ENCODE results near the gene AFF3. TPM values are rescaled to one million over a fixed set of nuclear protein-coding genes. Genes with fewer than 3 reads are reported as not detected.

Gene AFF3
- total and polyA plus RNA-seq, 10 of the 15 experiments (the other 5 are each of a cell fraction or from before 2014, with no cell fraction given): 0.26 to 5.5 (median 3.0) TPM

- TF ChIP-seq, protein P1, sequence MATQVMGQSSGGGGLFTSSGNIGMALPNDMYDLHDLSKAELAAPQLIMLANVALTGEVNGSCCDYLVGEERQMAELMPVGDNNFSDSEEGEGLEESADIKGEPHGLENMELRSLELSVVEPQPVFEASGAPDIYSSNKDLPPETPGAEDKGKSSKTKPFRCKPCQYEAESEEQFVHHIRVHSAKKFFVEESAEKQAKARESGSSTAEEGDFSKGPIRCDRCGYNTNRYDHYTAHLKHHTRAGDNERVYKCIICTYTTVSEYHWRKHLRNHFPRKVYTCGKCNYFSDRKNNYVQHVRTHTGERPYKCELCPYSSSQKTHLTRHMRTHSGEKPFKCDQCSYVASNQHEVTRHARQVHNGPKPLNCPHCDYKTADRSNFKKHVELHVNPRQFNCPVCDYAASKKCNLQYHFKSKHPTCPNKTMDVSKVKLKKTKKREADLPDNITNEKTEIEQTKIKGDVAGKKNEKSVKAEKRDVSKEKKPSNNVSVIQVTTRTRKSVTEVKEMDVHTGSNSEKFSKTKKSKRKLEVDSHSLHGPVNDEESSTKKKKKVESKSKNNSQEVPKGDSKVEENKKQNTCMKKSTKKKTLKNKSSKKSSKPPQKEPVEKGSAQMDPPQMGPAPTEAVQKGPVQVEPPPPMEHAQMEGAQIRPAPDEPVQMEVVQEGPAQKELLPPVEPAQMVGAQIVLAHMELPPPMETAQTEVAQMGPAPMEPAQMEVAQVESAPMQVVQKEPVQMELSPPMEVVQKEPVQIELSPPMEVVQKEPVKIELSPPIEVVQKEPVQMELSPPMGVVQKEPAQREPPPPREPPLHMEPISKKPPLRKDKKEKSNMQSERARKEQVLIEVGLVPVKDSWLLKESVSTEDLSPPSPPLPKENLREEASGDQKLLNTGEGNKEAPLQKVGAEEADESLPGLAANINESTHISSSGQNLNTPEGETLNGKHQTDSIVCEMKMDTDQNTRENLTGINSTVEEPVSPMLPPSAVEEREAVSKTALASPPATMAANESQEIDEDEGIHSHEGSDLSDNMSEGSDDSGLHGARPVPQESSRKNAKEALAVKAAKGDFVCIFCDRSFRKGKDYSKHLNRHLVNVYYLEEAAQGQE (IDR thresholded peaks at IDR 0.05; ENCODE audit: low read depth, low read length): no peak
Observed at GRCh38 chr2:100040906-100041305, 101.5 kb downstream of the AFF3 start (continued).

DNA sequence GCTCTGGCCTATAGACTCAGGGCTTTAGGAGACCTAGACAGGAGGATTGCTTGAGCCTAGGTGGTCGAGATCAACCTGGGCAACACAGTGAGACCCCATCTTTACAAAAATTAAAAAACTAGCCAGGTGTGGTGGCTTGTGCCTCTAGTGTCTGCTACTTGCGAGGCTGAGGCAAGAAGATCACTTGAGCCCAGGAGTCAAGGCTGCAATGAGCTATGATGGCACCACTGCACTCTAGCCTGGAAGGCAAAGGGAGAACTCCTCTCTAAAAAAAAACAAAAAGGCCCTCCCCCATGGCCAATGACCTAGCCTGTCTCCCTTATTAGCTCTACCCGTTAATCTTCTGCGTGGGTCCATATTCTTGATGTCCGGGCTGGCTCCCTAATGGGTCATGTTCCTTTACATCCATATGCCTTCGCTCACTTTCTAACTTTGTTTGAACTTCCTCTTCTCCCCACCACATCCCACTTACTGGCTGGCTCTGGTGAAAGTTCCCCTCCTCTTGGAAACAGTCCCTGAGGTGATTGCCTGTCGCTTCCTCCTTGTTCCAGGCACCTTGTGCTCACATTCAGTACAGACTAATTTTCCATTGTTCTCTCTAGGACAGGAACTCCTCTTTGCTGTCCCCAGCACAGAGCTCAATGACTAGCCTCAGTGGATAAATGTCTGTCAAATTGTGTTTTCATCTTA, 103.0 kb downstream of the AFF3 start:
- 52% methylated on average over 7 of the region's 7 CpGs for WGBS (ENCODE audit: insufficient coverage, insufficient replicate concordance, low lambda C conversion rate, missing lambda C conversion rate)
- ChIA-PET POLR2A (interaction anchor here (0.6 kb wide), 1 partner anchor 234 kb away, joined by 3 read pairs; no protein-coding TSS in a partner anchor), CTCF (no interaction called here), RAD21 (ENCODE audit: unreplicated experiment) (no interaction called here), SMC1A (ENCODE audit: uncharacterized antibody, unreplicated experiment) (no interaction called here)
- ATAC-seq: no peak
- Histone ChIP-seq H3K27me3 (replicated peaks in 1 of 2; ENCODE audit: control insufficient read depth in 2 of 2, insufficient read depth in 2 of 2, low read length in 1 of 2) (no peaks in the 10 kb centered on the region; a peak in 2 of 4 replicates), H3K4me3 (no peak overlapping the region), H3K27ac (ENCODE audit: control insufficient read depth, insufficient read depth) (no peak overlapping the region), H3K4me2 (ENCODE audit: control insufficient read depth, insufficient read depth) (no peak overlapping the region), H3K36me3 (ENCODE audit: control insufficient read depth in 2 of 2, insufficient read depth in 2 of 2, low read length in 1 of 2) (no peaks in the 10 kb centered on the region), H3K9me3 (replicated peaks; ENCODE audit: control insufficient read depth, insufficient read depth, low read length) (no peaks in the 10 kb centered on the region), H3K9ac (ENCODE audit: control insufficient read depth, insufficient read depth, low read length) (no peak overlapping the region), H4K20me1 (ENCODE audit: control insufficient read depth, insufficient read depth) (no peaks in the 10 kb centered on the region), H3K4me1 (ENCODE audit: control insufficient read depth, insufficient read depth, low read length) (peaks cover 3% of the 10 kb centered on the region; the same call in 1 of the 2 replicates), H3K79me2 (ENCODE audit: control insufficient read depth, insufficient read depth, low read length) (no peaks in the 10 kb centered on the region), H2AFZ (ENCODE audit: control insufficient read depth, low read depth, low read length) (no peak overlapping the region)
- BruUV-seq (replicated peaks): no TSS peak
- intact Hi-C loops (cut with micrococcal nuclease; ENCODE audit: unreplicated experiment): no loop called here
- in situ Hi-C loops (cut with MboI): no loop called here
- no peak for FAIRE-seq
- DNase-seq (ENCODE audit: low read depth, low spot score): no peak
- no peak for TF ChIP-seq SPI1 (IDR thresholded peaks at IDR 0.05; ENCODE audit: borderline replicate concordance, insufficient read depth, low read depth, low read length)
- TF ChIP-seq SRF (IDR thresholded peaks at IDR 0.05; ENCODE audit: low read depth in 2 of 2, low read length in 2 of 2): no peak
- no peak for TF ChIP-seq YY1 (IDR thresholded peaks at IDR 0.05; ENCODE audit: low read depth, low read length)
- no peak for TF ChIP-seq ZBTB11 (CRISPR knock-in tag; IDR thresholded peaks at IDR 0.05)
- TF ChIP-seq, protein P2, sequence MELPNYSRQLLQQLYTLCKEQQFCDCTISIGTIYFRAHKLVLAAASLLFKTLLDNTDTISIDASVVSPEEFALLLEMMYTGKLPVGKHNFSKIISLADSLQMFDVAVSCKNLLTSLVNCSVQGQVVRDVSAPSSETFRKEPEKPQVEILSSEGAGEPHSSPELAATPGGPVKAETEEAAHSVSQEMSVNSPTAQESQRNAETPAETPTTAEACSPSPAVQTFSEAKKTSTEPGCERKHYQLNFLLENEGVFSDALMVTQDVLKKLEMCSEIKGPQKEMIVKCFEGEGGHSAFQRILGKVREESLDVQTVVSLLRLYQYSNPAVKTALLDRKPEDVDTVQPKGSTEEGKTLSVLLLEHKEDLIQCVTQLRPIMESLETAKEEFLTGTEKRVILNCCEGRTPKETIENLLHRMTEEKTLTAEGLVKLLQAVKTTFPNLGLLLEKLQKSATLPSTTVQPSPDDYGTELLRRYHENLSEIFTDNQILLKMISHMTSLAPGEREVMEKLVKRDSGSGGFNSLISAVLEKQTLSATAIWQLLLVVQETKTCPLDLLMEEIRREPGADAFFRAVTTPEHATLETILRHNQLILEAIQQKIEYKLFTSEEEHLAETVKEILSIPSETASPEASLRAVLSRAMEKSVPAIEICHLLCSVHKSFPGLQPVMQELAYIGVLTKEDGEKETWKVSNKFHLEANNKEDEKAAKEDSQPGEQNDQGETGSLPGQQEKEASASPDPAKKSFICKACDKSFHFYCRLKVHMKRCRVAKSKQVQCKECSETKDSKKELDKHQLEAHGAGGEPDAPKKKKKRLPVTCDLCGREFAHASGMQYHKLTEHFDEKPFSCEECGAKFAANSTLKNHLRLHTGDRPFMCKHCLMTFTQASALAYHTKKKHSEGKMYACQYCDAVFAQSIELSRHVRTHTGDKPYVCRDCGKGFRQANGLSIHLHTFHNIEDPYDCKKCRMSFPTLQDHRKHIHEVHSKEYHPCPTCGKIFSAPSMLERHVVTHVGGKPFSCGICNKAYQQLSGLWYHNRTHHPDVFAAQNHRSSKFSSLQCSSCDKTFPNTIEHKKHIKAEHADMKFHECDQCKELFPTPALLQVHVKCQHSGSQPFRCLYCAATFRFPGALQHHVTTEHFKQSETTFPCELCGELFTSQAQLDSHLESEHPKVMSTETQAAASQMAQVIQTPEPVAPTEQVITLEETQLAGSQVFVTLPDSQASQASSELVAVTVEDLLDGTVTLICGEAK (IDR thresholded peaks at IDR 0.05; ENCODE audit: borderline replicate concordance): no peak
- no peak for TF ChIP-seq KAT2A (conservative IDR thresholded peaks at IDR 0.05; ENCODE audit: control insufficient read depth, low read depth, low read length)
- TF ChIP-seq, protein P3, sequence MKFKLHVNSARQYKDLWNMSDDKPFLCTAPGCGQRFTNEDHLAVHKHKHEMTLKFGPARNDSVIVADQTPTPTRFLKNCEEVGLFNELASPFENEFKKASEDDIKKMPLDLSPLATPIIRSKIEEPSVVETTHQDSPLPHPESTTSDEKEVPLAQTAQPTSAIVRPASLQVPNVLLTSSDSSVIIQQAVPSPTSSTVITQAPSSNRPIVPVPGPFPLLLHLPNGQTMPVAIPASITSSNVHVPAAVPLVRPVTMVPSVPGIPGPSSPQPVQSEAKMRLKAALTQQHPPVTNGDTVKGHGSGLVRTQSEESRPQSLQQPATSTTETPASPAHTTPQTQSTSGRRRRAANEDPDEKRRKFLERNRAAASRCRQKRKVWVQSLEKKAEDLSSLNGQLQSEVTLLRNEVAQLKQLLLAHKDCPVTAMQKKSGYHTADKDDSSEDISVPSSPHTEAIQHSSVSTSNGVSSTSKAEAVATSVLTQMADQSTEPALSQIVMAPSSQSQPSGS (IDR thresholded peaks at IDR 0.05; ENCODE audit: low read length): no peak

All from GM12878 (cell line).